ENCODE data around the gene GULP1.
"Not testable (repeated sequence)": the region's sequence is repeated elsewhere in the genome, so short reads cannot be mapped to it uniquely, and the experiment has no call there.

Gene GULP1

DNA sequence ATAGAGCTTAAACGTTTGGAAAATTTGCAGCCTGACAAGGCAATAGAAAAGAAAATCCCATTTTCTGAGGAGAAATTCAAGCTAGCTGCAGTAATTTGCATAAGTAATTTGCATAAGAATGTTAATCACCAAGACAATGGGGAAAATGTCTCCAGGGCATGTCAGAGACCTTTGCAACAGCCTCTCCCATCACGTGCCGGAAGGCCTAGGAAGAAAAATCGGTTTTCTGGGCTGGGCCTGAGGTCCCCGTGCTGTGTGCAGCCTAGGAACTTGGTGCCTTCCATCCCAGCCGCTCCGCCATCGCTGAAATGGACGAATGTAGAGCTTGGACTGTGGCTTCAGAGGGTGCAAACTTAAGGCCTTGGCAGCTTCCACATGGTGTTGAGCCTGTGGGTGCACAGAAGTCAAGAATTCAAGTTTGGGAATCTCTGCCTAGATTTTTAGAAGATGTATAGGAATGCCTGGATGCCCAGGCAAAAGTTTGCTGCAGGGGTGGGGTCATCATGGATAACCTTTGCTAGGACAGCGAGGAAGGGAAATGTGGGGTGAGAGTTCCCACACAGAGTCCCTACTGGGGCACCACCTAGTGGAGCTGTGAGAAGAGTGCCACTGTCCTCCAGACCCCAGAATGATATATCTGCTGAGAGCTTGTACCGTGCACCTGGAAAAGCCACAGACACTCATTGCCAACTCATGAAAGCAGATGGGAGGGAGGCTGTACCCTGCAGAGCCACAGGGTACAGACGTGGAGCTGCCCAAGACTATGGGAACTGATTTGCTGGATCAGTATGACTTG, 164.6 kb downstream of the GULP1 start:
- TF ChIP-seq, protein P1, sequence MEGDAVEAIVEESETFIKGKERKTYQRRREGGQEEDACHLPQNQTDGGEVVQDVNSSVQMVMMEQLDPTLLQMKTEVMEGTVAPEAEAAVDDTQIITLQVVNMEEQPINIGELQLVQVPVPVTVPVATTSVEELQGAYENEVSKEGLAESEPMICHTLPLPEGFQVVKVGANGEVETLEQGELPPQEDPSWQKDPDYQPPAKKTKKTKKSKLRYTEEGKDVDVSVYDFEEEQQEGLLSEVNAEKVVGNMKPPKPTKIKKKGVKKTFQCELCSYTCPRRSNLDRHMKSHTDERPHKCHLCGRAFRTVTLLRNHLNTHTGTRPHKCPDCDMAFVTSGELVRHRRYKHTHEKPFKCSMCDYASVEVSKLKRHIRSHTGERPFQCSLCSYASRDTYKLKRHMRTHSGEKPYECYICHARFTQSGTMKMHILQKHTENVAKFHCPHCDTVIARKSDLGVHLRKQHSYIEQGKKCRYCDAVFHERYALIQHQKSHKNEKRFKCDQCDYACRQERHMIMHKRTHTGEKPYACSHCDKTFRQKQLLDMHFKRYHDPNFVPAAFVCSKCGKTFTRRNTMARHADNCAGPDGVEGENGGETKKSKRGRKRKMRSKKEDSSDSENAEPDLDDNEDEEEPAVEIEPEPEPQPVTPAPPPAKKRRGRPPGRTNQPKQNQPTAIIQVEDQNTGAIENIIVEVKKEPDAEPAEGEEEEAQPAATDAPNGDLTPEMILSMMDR (IDR thresholded peaks at IDR 0.05; ENCODE audit: low read depth, low read length): peak; percentile 38
- no peaks in the 10 kb centered on the region for H3K36me3 ChIP-seq
- H3K4me3 ChIP-seq (ENCODE audit: low read depth, low read length): no peak overlapping the region

DNA sequence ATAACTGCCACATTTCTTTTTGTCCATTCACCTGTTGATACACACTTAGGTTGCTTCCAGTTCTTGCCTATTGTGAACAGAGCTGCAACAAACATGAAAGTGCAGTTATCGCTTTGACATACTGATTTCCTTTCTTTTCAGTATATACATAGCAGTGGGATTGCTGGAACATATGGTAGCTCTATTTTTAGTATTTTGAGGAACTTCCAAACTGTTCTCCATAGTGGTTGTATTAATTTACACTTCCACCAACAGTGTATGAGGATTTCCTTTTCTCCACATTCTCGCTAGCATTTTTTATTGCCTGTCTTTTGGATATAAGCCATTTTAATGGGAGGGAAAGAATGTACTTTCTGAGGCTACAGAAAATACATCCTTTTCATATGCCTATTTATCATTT, 167.4 kb downstream of the GULP1 start:
- Histone ChIP-seq H3K27me3 (no peaks in the 10 kb centered on the region), H3K4me3 (ENCODE audit: low read depth, low read length) (no peak overlapping the region), H3K9me3 (no peaks in the 10 kb centered on the region), H3K36me3 (no peaks in the 10 kb centered on the region), H3K4me1 (no peaks in the 10 kb centered on the region)
- no peak for DNase-seq
- TF ChIP-seq, protein P1 (IDR thresholded peaks at IDR 0.05; ENCODE audit: low read depth, low read length): no peak

More for the DNA sequence above, 164.6 kb downstream of the GULP1 start:
- no peaks in the 10 kb centered on the region for H3K4me1 ChIP-seq
- H3K27me3 ChIP-seq: no peaks in the 10 kb centered on the region
- peak; percentile 8 for DNase-seq
- no peaks in the 10 kb centered on the region for H3K9me3 ChIP-seq

DNA sequence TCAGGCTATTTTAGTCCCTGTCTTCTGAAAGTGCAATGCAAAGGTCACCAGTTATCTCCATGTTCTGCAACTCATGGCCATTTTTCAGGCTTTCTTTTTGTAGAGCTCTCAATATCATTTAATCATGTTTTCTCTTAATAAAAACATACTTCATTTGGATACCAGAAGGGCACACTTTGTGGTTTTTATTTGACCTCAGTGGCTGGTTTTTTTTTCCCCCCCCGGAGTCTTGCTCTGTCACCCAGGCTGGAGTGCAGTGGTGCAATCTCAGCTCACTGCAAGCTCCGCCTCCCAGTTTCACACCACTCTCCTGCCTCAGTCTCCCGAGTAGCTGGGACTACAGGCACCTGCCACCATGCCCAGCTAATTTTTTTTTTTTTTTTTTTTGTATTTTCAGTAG, 174.4 kb downstream of the GULP1 start:
- H3K4me3 ChIP-seq (ENCODE audit: low read depth, low read length); H3K27me3 ChIP-seq; DNase-seq; H3K9me3 ChIP-seq; H3K4me1 ChIP-seq; H3K36me3 ChIP-seq: not testable (repeated sequence)

DNA sequence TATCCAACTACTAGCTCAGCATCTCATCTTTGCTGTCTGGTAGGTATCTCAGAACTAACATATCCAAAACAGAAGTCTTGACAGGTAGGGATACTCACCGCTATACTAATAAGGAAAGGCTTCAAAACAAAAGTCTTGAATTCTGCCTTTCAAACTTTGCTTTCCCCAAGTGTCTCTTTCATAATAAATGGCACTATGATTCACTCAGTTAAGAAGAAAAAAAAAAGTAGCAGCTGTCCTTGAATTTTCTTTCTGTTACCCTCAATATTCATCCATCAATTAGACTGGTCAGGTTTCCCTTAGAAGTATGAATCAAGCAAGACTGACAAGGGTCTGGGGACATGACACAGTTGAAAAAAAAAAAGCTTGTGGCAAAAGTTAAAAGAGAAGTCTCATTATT, 175.1 kb downstream of the GULP1 start:
- DNase-seq: no peak
- H3K4me3 ChIP-seq (ENCODE audit: low read depth, low read length): no peak overlapping the region
- TF ChIP-seq, protein P1 (IDR thresholded peaks at IDR 0.05; ENCODE audit: low read depth, low read length): no peak

DNA sequence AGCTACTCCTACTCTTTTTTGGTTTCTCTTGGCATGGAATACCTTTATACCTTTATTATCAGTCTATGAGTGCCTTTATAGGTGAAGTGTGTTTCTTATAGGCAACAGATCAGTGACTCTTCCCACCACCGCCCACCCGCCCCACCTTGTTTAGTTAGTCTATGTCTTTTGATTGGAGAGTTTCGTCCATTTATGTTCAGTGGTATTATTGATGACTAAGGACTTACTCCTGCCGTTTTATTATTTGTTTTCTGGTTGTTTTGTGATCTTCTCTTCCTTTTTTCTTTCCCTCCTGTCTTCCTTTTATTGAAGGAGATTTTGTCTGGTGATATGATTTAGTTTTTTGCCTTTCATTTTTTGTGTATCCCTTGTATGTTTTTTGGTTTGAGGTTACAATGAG, 179.5 kb downstream of the GULP1 start:
- no peak overlapping the region for H3K4me3 ChIP-seq (ENCODE audit: low read depth, low read length)
- H3K9me3 ChIP-seq: no peaks in the 10 kb centered on the region
- H3K4me1 ChIP-seq: no peaks in the 10 kb centered on the region; the same call in 1 of the 2 replicates
- no peaks in the 10 kb centered on the region for H3K36me3 ChIP-seq
- TF ChIP-seq, protein P1 (IDR thresholded peaks at IDR 0.05; ENCODE audit: low read depth, low read length): no peak
- no peaks in the 10 kb centered on the region for H3K27me3 ChIP-seq
- DNase-seq: no peak

More for the DNA sequence above, 175.1 kb downstream of the GULP1 start:
- Histone ChIP-seq H3K4me1 (no peaks in the 10 kb centered on the region), H3K9me3 (no peaks in the 10 kb centered on the region), H3K27me3 (no peaks in the 10 kb centered on the region), H3K36me3 (no peaks in the 10 kb centered on the region)

DNA sequence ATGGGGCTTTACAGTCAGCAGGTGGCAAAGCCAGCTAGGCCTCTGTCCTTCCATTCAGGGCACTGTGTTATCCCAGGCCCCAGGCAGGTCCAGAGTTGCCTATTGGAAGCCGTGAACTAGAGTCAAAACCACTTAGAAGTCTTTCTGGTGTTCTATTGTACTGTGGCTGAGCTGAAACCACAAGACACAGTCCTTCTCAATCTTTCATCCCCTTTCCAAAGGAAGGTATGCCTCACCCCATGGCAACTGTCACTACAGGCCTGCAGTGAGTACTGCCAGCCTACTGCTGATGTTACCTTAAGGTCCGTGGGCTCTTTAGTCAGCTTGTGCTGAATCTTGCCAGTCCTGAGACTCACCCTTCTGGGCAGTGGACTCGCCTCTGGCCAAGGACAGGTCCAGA, 181.6 kb downstream of the GULP1 start:
- Histone ChIP-seq H3K36me3 (no peaks in the 10 kb centered on the region), H3K27me3 (no peaks in the 10 kb centered on the region), H3K9me3 (no peaks in the 10 kb centered on the region), H3K4me3 (ENCODE audit: low read depth, low read length) (no peak overlapping the region), H3K4me1 (no peaks in the 10 kb centered on the region; the same call in 1 of the 2 replicates)
- TF ChIP-seq, protein P1 (IDR thresholded peaks at IDR 0.05; ENCODE audit: low read depth, low read length): no peak
- DNase-seq: no peak

All from BE2C (cell line).